Activated CD8-positive, alpha-beta memory T cell treated with anti-CD3 and anti-CD28 coated beads, Interleukin-2, amount 50 U/mL, for 4 hours (primary cell): ENCODE data around the gene STT3B.

ENCODE experiments used
- DNase-seq: peaks from one replicate; pipeline ENCODE4 v3.0.0-alpha.2; 2020

The STT3B gene

GRCh38 chr3:31661286-31661685 is 128.6 kb downstream of the STT3B start:
- no peak for DNase-seq

GRCh38 chr3:31661993-31662670 is 129.4 kb downstream of the STT3B start:
- DNase-seq, result no peak

GRCh38 chr3:31664031-31664430 is 131.3 kb downstream of the STT3B start:
- no peak for DNase-seq

- no peak for DNase-seq
Measured at GRCh38 chr3:31667582-31667981, 134.9 kb downstream of the STT3B start.

- DNase-seq, result no peak
Measured at GRCh38 chr3:31668242-31668641, 135.5 kb downstream of the STT3B start.

- no peak for DNase-seq
Measured at GRCh38 chr3:31670136-31670535, 137.4 kb downstream of the STT3B start.

- DNase-seq, result no peak
Measured at GRCh38 chr3:31670722-31671121, 138.0 kb downstream of the STT3B start.

- no peak for DNase-seq
Measured at GRCh38 chr3:31671451-31671850, 138.7 kb downstream of the STT3B start.

GRCh38 chr3:31671976-31672375 is 139.3 kb downstream of the STT3B start:
- DNase-seq, result no peak

GRCh38 chr3:31673950-31674349 is 141.2 kb downstream of the STT3B start:
- DNase-seq, result no peak

- no peak for DNase-seq
Measured at GRCh38 chr3:31676556-31676955, 143.8 kb downstream of the STT3B start.

- DNase-seq, result no peak
Measured at GRCh38 chr3:31680072-31680870, 147.5 kb downstream of the STT3B start.
